NCI-H446 treated with DMSO at 0.1 percent for 48 hours (cell line): ENCODE results near the gene RHOA.
"Not testable (repeated sequence)": the region's sequence is repeated elsewhere in the genome, so short reads cannot be mapped to it uniquely, and the experiment has no call there.

ENCODE experiments used
- DNase-seq: peaks from one replicate; lab custom pipeline; 2025; lab: John Stamatoyannopoulos, UW

Gene RHOA

DNA sequence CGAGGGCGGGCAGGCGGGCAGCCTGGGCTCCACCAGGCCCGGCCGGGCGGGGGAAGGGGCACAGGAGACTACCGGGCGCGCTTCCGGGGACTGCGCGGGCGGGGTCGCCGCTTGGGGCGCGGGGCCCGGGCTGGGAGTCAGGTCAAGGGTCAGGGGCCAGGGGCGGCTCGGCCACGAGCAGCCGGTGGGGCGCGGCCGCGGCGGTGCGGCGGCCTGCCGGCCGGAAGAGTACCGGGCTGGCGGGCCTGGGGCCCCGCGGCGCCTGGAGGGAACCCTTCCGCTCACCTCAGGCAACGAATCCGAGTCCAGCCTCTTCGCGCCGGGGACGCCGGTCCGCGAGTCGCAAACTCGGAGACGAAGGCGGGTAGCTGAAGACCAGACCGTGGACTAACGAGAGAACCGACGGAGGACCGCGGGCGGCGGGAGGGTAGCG is 225 bp downstream of the RHOA start:
- no peak for DNase-seq

GRCh38 chr3:49410846-49411534 is 786 bp downstream of the RHOA start:
- no peak for DNase-seq

DNA sequence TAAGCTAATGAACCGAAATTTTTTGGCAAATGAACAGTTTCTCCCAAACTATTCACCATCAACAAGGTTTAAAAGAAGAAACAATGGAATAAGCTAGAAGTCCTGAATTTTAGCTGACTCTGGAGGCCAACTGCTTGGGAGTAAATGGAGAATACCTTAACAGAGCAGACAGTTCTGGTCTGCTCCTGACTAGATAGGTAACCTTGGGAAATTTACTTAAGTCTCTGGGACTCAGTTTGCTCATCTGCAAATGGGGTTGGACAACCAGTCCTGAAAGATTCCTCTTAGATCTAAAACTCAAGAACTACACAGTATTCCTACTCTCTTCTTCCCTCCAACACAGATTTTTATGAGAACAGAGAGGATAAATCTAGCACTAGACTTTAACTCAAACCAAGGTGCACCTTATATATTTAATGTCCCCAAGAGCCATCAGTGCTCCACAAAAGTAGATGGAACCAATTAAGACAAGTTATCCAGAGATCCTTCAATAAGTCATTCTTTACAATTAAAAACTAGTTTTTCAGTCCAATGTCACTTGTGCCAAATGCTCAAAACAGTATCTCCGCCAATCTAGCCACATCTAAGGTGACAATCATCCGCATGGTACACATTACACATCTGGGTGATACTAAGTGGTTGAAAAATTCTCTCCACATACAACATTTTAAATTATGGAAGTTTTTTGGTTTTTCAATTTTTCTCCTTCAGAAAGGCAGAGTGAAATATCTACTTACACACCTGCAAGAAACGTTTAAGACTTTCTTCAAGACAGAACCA is 1.5 kb downstream of the RHOA start:
- DNase-seq = no peak

- no peak for DNase-seq
Observed at GRCh38 chr3:49406571-49407565, 4.9 kb downstream of the RHOA start.

DNA sequence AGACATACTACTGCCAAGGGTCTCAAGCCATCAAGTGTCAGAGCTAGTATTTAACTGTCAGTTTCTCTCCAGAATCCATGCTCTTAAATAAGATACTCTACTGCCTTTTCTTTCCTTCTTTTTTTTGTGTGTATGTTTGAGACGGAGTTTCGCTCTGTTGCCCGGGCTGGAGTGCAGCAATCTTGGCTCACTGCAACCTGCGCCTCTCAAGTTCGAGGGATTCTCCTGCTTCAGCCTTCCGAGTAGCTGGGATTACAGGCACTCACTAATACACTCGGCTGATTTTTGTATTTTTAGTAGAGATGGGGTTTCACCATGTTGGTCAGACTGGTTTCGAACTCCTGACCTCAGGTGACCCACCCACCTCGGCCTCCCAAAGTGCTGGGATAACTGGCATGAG is 6.2 kb downstream of the RHOA start:
- DNase-seq = not testable (repeated sequence)

GRCh38 chr3:49403891-49404290 is 7.9 kb downstream of the RHOA start:
- DNase-seq = no peak

GRCh38 chr3:49401766-49402165 is 10.0 kb downstream of the RHOA start:
- no peak for DNase-seq

DNA sequence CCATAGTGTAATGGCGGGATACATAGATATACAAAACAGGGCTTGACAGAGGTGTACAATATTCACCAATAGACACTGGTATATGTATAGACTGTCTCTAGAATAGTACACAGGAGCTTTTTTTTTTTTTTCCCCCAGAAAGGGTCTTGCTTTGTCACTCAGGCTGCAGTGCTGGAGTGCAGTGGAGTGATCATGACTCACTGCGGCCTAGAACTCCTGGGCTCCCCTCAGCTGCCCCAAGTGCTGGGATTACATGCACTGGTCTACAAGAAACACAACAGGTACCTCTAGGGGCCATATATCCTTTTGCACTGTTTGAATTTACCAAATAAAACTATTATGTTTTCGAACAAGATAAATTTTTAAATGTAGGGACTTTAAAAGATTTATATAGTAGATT is 12.3 kb downstream of the RHOA start:
- no peak for DNase-seq

- DNase-seq = no peak
Observed at GRCh38 chr3:49397470-49397869, 14.3 kb downstream of the RHOA start.

DNA sequence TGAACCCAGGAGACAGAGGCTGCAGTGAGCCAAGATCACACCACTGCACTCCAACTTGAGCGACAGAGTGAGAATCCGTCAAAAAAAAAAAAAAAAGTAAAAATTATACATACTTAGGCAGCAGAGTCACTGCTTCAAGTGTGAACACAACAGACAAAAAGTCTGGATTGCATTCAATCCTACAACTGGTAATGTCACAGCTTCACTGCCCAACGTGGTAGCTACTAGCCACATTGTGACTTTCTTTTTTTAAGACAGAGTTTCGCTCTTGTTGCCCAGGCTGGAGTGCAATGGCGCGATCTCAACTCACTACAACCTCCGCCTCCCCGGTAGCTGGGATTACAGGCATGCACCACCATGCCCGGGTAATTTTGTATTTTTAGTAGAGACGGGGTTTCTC is 20.5 kb downstream of the RHOA start:
- DNase-seq = not testable (repeated sequence)

DNA sequence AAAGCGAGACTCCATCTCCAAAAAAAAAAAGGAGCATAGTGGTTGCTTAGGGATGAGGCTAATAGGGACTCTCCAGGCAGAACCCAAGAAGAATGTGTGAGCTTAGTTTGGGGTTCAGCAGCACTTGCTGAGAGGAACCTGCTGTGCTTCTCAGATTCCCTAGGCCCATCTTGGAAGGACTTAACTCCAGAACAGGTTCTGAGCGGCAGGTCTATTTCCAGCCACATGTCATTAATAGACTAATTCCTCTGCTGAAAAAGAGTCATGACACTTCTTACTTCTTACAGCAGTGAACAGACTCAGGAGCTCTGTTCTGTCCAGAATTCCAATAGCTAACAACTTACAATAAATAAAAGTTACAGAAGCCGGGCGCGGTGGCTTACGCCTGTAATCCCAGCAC is 22.5 kb downstream of the RHOA start:
- DNase-seq = no peak

GRCh38 chr3:49388289-49388820 is 23.4 kb downstream of the RHOA start:
- no peak for DNase-seq

DNA sequence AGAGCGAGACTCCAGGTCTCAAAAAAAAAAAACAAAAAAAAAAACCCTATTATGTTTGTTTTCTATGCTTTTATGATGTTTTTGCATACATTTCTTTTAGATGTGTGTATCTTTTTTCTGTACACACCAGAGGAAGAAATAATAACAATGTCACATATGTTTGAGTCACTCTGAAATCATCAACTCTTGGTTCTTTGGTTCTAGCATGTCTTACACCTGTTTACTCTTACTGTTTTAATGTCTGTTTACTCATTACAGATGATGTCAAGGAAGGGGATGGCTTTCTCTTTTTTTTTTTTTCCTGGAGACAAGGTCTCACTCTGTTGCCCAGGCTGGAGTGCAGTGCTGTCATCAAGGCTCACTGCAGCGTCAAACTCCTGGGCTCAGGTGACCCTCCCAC is 24.1 kb downstream of the RHOA start:
- DNase-seq = no peak

- DNase-seq = no peak
Observed at GRCh38 chr3:49386056-49386756, 25.6 kb downstream of the RHOA start.

DNA sequence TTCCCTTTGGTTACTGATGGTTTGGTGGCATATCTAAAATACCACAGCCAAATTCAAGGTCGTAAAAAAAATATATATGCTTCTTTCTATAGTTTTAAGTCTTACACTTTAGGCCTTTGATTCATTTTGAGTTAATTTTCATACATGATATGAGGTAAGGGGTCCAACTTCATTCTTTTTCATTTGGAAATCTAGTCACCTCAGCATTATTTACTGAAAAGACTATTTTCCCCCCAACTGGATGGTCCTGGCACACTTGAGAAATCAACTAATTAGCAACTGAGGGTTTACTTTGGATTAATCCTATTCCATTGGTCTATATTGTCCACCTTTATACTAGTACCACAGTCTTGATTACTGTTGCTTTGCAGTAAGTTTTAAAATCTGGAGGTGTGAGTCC is 26.2 kb downstream of the RHOA start:
- no peak for DNase-seq

DNA sequence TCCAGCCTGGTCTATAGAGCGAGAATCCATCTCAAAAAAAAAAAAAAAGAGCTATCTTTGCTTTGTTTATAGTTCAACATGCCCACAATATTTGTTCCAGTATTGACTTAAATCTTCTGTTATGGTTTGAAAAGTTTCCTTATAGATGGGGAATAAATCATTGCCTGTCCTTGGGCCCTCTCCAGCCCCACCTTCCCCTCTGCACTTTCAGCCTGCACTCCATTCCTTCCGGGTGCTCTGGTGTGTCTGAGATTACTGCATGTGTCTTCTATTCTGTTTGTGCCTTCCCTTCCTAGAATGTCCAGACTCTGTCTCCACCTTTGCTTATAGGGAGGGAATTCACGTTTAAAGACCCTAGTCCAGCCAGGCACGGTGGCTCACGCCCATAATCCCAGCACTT is 28.4 kb downstream of the RHOA start:
- no peak for DNase-seq

- no peak for DNase-seq
Observed at GRCh38 chr3:49378249-49378895, 33.4 kb downstream of the RHOA start.

GRCh38 chr3:49377483-49377882 is 34.3 kb downstream of the RHOA start:
- no peak for DNase-seq

GRCh38 chr3:49371946-49372345 is 39.8 kb downstream of the RHOA start:
- DNase-seq = no peak

DNA sequence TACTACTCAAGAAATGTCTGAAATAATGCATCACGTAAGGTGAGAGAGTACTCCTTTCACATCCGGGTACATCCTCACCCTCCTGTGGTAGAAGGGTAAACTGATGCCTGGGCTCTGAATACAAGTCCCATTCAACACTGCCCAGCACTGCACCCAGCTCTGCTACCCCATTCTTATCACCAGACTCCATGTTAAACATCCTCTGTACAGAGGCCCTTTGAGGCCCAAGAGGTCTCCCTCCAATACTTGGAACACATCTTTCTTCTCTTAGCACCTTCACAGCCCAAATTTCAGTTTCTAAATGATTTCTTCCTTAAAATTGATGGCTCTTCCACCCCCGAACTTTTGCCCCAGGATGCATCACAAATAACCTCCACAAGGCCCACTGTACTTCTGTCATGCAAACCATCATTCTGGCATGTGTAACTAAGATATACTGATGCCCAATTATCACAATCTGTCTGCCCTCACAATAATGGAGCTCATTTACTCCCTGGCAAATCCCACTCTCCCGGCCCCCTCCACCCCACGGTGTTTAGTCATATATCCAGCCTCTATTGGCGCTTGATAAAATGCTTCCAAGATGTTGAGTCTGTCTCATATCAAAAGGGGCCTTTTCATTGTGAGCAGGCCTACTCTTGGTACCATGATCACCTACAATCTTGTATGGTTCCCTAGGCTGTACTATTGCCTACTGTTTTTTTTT is 41.0 kb downstream of the RHOA start:
- DNase-seq = no peak
